Mucosa of stomach (tissue), 1 donor: ENCODE results near the gene MYL10.

Experiments
- H3K27me3 ChIP-seq: one replicate; pipeline ENCODE4 v1.7.0; 2013; ENCODE audit warnings: mild to moderate bottlenecking, low read length; ENCODE audit not compliant: control insufficient read depth, insufficient read depth
- H3K36me3 ChIP-seq: one replicate; pipeline ENCODE4 v1.7.0; 2013; ENCODE audit warnings: low read length; ENCODE audit not compliant: control insufficient read depth, insufficient read depth
- H3K4me1 ChIP-seq: one replicate; pipeline ENCODE4 v1.7.0; 2013; ENCODE audit warnings: mild to moderate bottlenecking, low read length; ENCODE audit not compliant: control insufficient read depth, insufficient read depth
- H3K4me3 ChIP-seq: one replicate; pipeline ENCODE4 v1.7.0; 2013; ENCODE audit warnings: low read length
- H3K9ac ChIP-seq: one replicate; pipeline ENCODE4 v1.7.0; 2013; ENCODE audit warnings: mild to moderate bottlenecking, low read length, moderate library complexity
- H3K9me3 ChIP-seq: one replicate; pipeline ENCODE4 v1.7.0; 2013; ENCODE audit warnings: mild to moderate bottlenecking, low read length, moderate library complexity; ENCODE audit not compliant: control insufficient read depth
- donor health status: Pancreatic carcinoma.

The MYL10 gene

DNA sequence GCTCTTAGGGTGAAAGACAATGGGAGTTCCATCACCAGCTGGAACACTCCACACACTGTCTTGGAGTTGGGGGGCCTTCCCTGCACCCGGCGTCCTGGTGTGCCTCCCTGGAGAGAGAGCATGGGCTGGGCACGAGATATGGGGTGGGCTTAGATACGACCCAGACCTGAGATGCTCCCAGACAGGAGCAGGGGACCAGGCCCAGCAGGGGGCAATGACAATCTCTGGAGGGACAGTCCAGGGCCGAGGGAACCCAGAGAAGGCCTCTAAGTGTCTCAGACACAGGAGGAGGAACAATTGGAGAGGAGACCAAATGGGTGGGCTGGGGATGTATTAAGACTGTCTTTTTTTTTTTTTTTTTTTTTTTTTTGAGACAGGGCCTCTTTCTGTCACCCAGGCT lies 40.0 kb downstream of the MYL10 start:
- H3K27me3 ChIP-seq = no peaks in the 10 kb centered on the region
- no peaks in the 10 kb centered on the region for H3K36me3 ChIP-seq
- no peaks in the 10 kb centered on the region for H3K9me3 ChIP-seq
- H3K9ac ChIP-seq = no peak overlapping the region
- peaks cover 10% of the 10 kb centered on the region for H3K4me1 ChIP-seq
- no peak overlapping the region for H3K4me3 ChIP-seq

GRCh38 chr7:101588131-101588935 lies 40.8 kb downstream of the MYL10 start:
- Histone ChIP-seq H3K27me3 (no peaks in the 10 kb centered on the region), H3K4me3 (no peak overlapping the region)

GRCh38 chr7:101586906-101587677 lies 42.0 kb downstream of the MYL10 start:
- Histone ChIP-seq H3K9me3 (no peaks in the 10 kb centered on the region), H3K4me3 (no peak overlapping the region), H3K4me1 (peaks cover 10% of the 10 kb centered on the region), H3K27me3 (no peaks in the 10 kb centered on the region), H3K9ac (no peak overlapping the region), H3K36me3 (no peaks in the 10 kb centered on the region)

More at GRCh38 chr7:101588131-101588935, 40.8 kb downstream of the MYL10 start:
- no peaks in the 10 kb centered on the region for H3K36me3 ChIP-seq
- no peaks in the 10 kb centered on the region for H3K9me3 ChIP-seq
- peaks cover 10% of the 10 kb centered on the region for H3K4me1 ChIP-seq
- H3K9ac ChIP-seq = no peak overlapping the region

GRCh38 chr7:101586078-101586905 lies 42.8 kb downstream of the MYL10 start:
- Histone ChIP-seq H3K36me3 (no peaks in the 10 kb centered on the region), H3K4me3 (no peak overlapping the region), H3K9ac (no peak overlapping the region), H3K27me3 (no peaks in the 10 kb centered on the region), H3K9me3 (no peaks in the 10 kb centered on the region), H3K4me1 (peaks cover 10% of the 10 kb centered on the region)

DNA sequence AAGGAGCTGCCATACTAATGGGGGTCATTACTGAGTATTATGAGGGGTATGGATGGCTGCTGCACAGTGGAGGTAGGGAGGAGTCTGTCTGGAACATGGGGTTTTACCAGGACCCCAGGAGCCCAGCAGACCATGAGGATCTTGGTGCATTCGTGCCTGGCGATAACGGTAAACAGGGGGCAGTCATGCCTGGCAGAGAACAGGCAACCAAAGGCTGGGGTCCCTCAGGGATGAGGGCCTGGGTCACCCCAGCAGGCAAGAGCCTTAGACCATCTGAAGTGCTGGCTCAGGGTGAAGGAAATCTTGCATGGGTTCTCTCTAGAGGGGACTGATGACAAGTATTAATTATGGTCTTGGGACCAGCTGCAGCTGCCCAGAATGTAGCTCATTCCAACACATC lies 46.1 kb downstream of the MYL10 start:
- no peaks in the 10 kb centered on the region for H3K9me3 ChIP-seq
- H3K9ac ChIP-seq = no peak overlapping the region
- H3K4me3 ChIP-seq = no peak overlapping the region
- peaks cover 10% of the 10 kb centered on the region for H3K4me1 ChIP-seq
- no peaks in the 10 kb centered on the region for H3K36me3 ChIP-seq
- H3K27me3 ChIP-seq = no peaks in the 10 kb centered on the region

DNA sequence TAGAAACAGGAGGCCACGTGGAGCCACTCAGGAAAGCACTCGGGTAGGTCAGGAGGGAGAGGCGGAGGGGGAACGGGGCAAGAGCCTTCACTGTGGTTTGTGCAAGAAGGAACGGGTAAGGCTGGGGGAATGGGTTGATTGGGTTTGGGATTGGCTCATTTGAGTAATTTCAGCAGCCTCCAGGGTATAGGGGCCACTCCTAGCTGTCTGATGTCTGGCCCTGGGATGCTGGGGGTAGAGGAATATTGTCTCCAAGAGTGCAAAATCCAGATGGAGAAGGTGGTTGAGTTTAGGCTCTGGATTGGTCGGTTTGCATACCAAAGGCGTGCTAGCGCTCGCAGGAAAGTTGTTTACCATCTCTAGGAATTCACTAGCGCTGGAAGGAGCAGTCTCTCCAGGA lies 47.2 kb downstream of the MYL10 start:
- no peaks in the 10 kb centered on the region for H3K27me3 ChIP-seq
- peaks cover 10% of the 10 kb centered on the region for H3K4me1 ChIP-seq
- H3K9me3 ChIP-seq = no peaks in the 10 kb centered on the region
- H3K4me3 ChIP-seq = no peak overlapping the region
- H3K36me3 ChIP-seq = no peaks in the 10 kb centered on the region
- no peak overlapping the region for H3K9ac ChIP-seq

DNA sequence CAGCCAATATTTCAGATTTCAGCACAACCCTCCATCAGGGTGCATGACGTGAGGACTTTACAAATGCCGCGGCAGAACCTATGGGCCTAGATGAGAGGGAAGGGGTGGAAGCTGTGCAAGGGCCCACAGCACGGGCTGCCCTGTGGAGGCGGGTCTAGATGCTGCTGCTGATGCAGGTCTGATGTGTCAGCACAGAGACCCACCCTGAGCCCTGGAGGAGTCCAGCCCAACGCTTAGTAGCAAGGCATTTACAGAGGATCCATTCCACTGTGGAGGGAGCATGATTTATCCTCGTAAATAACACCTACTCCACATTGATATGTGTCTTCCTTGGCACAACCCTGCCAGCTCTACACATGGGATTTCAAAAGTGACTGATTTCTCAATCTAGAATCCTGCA lies 48.5 kb downstream of the MYL10 start:
- no peaks in the 10 kb centered on the region for H3K36me3 ChIP-seq
- H3K4me1 ChIP-seq = peaks cover 4% of the 10 kb centered on the region
- no peaks in the 10 kb centered on the region for H3K27me3 ChIP-seq

DNA sequence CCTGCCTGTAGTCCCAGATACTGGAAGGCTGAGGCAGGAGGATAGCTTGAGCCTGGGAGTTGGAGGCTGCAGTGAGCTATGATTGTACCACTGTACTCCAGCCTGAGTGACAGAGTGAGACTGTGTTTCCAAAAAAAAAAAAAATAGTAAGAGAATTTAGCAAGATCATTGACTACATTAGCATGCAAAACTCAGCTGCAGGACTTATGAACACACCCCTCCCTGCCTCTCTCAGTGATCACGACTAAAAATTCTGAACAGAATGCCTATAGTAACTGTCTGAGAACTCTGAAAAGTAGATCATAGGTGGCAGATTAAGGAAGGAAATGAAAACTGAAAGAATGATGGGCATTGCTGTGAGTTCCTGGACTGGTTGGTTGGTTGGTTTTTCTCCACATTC lies 50.5 kb downstream of the MYL10 start:
- no peaks in the 10 kb centered on the region for H3K9me3 ChIP-seq
- H3K27me3 ChIP-seq = no peaks in the 10 kb centered on the region
- H3K36me3 ChIP-seq = no peaks in the 10 kb centered on the region
- no peaks in the 10 kb centered on the region for H3K4me1 ChIP-seq
- no peak overlapping the region for H3K4me3 ChIP-seq
- H3K9ac ChIP-seq = no peak overlapping the region

More for the DNA sequence above, 48.5 kb downstream of the MYL10 start:
- no peaks in the 10 kb centered on the region for H3K9me3 ChIP-seq
- H3K9ac ChIP-seq = no peak overlapping the region
- no peak overlapping the region for H3K4me3 ChIP-seq

DNA sequence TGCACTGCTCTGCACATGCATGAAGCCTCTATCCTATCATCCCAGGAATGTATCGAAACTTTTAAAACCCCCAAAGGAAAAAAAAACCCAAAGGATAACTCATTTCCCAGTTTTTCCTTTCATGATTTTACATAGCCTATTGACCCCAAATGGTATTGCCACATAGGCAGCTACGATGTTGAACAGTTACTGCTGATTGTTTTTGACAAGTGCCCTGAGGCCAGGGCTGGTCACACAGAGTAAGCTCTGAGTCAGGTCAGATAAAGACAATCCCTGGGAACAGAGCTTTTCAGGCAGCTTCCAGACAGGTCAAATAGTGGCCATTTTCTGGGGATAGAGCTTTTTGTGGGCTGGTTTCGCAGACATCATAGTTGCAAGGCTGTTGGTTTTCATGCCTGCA lies 52.1 kb downstream of the MYL10 start:
- no peaks in the 10 kb centered on the region for H3K9me3 ChIP-seq
- no peaks in the 10 kb centered on the region for H3K36me3 ChIP-seq
- no peaks in the 10 kb centered on the region for H3K4me1 ChIP-seq
- no peak overlapping the region for H3K4me3 ChIP-seq
- H3K9ac ChIP-seq = no peak overlapping the region
- H3K27me3 ChIP-seq = no peaks in the 10 kb centered on the region

DNA sequence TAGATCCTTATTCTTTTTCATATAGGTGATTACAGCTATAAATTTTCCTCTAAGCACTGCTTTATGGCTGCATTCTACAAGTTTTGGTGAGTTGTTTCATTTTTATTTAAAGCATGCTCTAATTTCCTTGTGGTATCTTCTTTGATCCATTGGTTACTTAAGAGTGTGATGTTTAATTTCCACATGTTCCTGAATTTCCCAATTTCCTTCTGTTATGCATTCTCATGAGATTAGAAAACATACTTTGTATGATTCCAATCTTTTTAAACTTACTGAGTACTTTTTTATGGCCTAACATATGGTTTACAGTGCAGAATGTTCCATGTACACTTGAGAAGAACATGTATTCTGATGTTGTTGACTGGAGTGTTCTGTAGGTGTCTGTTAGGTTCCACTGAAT lies 53.4 kb downstream of the MYL10 start:
- no peak overlapping the region for H3K9ac ChIP-seq
- H3K4me1 ChIP-seq = no peaks in the 10 kb centered on the region
- no peaks in the 10 kb centered on the region for H3K36me3 ChIP-seq
- H3K9me3 ChIP-seq = no peaks in the 10 kb centered on the region
- no peaks in the 10 kb centered on the region for H3K27me3 ChIP-seq
- no peak overlapping the region for H3K4me3 ChIP-seq

DNA sequence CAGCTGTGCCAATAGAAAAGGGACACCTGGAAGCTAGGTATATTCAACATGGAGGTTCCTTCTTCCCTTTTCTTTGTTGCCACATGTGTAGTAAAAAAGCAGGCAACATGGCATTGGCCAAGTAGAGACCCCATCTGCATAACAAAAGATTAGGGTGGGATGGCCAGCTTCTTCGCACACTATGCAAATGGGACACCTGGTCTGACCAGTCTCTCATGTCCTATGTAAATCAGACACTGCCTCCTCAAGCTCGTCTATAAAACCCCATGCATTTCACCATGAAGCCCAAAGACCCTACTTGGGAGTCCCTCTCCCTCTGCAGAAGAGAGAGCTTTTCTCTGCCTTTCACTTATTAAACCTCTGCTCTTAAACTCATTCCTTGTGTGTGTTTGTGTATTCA lies 53.9 kb downstream of the MYL10 start:
- Histone ChIP-seq H3K4me1 (no peaks in the 10 kb centered on the region), H3K9ac (no peak overlapping the region), H3K27me3 (no peaks in the 10 kb centered on the region), H3K36me3 (no peaks in the 10 kb centered on the region), H3K4me3 (no peak overlapping the region), H3K9me3 (no peaks in the 10 kb centered on the region)

DNA sequence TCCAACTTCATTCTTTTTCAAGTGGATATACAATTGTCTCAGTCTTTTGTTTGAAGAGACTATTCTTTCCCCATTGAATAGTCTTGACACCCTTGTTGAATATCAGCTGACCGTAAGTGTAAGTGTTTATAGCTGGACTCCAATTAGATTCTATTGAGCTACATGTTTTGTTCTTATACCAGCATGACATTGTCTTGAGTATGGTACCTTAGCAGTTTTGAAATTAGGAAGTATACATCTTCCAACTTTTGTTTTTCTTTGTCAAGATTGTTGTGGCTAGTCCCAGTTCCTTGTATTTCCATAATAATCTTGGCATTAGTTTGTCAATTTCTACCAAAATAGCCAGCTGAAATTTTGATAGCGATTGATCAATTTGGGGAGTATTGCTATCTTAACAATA lies 56.9 kb downstream of the MYL10 start:
- Histone ChIP-seq H3K4me3 (no peak overlapping the region), H3K9me3 (no peaks in the 10 kb centered on the region), H3K27me3 (no peaks in the 10 kb centered on the region), H3K4me1 (no peaks in the 10 kb centered on the region), H3K36me3 (no peaks in the 10 kb centered on the region), H3K9ac (no peak overlapping the region)
